Ascending aorta (tissue), 2 donors: ENCODE results near the gene POC1B. TPM values are rescaled to one million over a fixed set of nuclear protein-coding genes. Genes with fewer than 3 reads are reported as not detected.

ENCODE experiments used
- DNase-seq, 2 donors: peaks; one replicate each; pipeline ENCODE4 v3.0.0-alpha.2; 2019; ENCODE audit warnings: low spot score in 2 of 2
- H3K27ac ChIP-seq, 2 donors: fragments of 200-600 bp; sonication (generic); one replicate each; pipeline ENCODE4 v1.5.1; 2016 to 2017; ENCODE audit warnings: mild to moderate bottlenecking in 1 of 2
- H3K27me3 ChIP-seq: fragments of 200-600 bp; sonication (generic); one replicate; pipeline ENCODE4 v1.5.1; 2017
- H3K36me3 ChIP-seq, 2 donors: fragments of 200-600 bp; sonication (generic); one replicate each; pipeline ENCODE4 v1.5.1; 2016
- H3K4me1 ChIP-seq, 2 donors: fragments of 200-600 bp; sonication (generic); one replicate each; pipeline ENCODE4 v1.5.1; 2016 to 2017; ENCODE audit warnings: mild to moderate bottlenecking in 1 of 2
- H3K4me3 ChIP-seq, 2 donors: fragments of 200-600 bp; sonication (generic); one replicate each; pipeline ENCODE4 v1.5.1; 2016 to 2017; ENCODE audit warnings: mild to moderate bottlenecking in 1 of 2
- H3K9me3 ChIP-seq, 2 donors: fragments of 200-600 bp; sonication (generic); one replicate each; pipeline ENCODE4 v1.5.1; 2016
- CTCF ChIP-seq, 3 experiments: fragments of 200-600 bp in 2 of 3; fragments of 450-650 bp in 1 of 3; sonication (generic) in 2 of 3; IDR thresholded peaks; one replicate each; pipeline ENCODE4 v1.5.1; 2016 to 2019; ENCODE audit warnings: antibody characterized with exemption in 3 of 3, mild to moderate bottlenecking in 1 of 3, moderate library complexity in 1 of 3
- intact Hi-C: fragments of 100-400 bp; cut with DNase I; formaldehyde crosslinking; loops from one replicate; pipeline ENCODE4 v1.15.1; 2023
- total RNA-seq: library from RNA; depleted of rRNA; stranded (reverse); fragments of >200 nt; gene quantifications from one replicate; pipeline ENCODE4 v1.1.0, GENCODE V29; 2016

The POC1B gene
- total RNA-seq, 1 donor from 2014 or later = 15.8 TPM

- no peak for DNase-seq
- H3K4me3 ChIP-seq = no peak overlapping the region
- H3K9me3 ChIP-seq = no peaks in the 10 kb centered on the region
- H3K27ac ChIP-seq = no peak overlapping the region
- no peaks in the 10 kb centered on the region for H3K36me3 ChIP-seq
- H3K27me3 ChIP-seq = no peaks in the 10 kb centered on the region
- intact Hi-C loops = no loop called here
- peaks cover 2 to 4% of the 10 kb centered on the region in 2 donors for H3K4me1 ChIP-seq
- no peak for TF ChIP-seq CTCF (IDR thresholded peaks at IDR 0.05)
Measured at GRCh38 chr12:89516633-89517032, 9.2 kb downstream of the POC1B start.

GRCh38 chr12:89514751-89515150 lies 11.1 kb downstream of the POC1B start:
- intact Hi-C loops = no loop called here

GRCh38 chr12:89513544-89513943 lies 12.3 kb downstream of the POC1B start:
- H3K9me3 ChIP-seq = no peaks in the 10 kb centered on the region
- no peaks in the 10 kb centered on the region for H3K27me3 ChIP-seq
- H3K4me1 ChIP-seq = no peaks in the 10 kb centered on the region
- DNase-seq = no peak
- intact Hi-C loops = no loop called here
- H3K36me3 ChIP-seq = no peaks in the 10 kb centered on the region
- H3K27ac ChIP-seq = peak overlapping the region in 1 of 2 donors; percentile 1
- no peak overlapping the region for H3K4me3 ChIP-seq
- no peak for TF ChIP-seq CTCF (IDR thresholded peaks at IDR 0.05)

More at GRCh38 chr12:89514751-89515150, 11.1 kb downstream of the POC1B start:
- Histone ChIP-seq H3K27me3 (no peaks in the 10 kb centered on the region), H3K27ac (no peak overlapping the region), H3K9me3 (no peaks in the 10 kb centered on the region), H3K36me3 (no peaks in the 10 kb centered on the region), H3K4me1 (no peaks in the 10 kb centered on the region), H3K4me3 (no peak overlapping the region)
- TF ChIP-seq CTCF (IDR thresholded peaks at IDR 0.05) = no peak
- DNase-seq = no peak

- Histone ChIP-seq H3K27me3 (no peaks in the 10 kb centered on the region), H3K36me3 (peaks cover 0 to 2% of the 10 kb centered on the region in 2 donors), H3K27ac (no peak overlapping the region), H3K9me3 (no peaks in the 10 kb centered on the region), H3K4me3 (no peak overlapping the region), H3K4me1 (no peaks in the 10 kb centered on the region)
- intact Hi-C loops = no loop called here
- DNase-seq = no peak
- no peak for TF ChIP-seq CTCF (IDR thresholded peaks at IDR 0.05)
Measured at GRCh38 chr12:89507015-89507824, 18.6 kb downstream of the POC1B start.

GRCh38 chr12:89506050-89506449 lies 19.8 kb downstream of the POC1B start:
- Histone ChIP-seq H3K4me3 (no peak overlapping the region), H3K4me1 (no peaks in the 10 kb centered on the region), H3K36me3 (peaks cover 0 to 2% of the 10 kb centered on the region in 2 donors), H3K27me3 (no peaks in the 10 kb centered on the region), H3K27ac (no peak overlapping the region), H3K9me3 (no peaks in the 10 kb centered on the region)
- TF ChIP-seq CTCF (IDR thresholded peaks at IDR 0.05) = no peak
- DNase-seq = no peak
- intact Hi-C loops = no loop called here
